ENCODE results near the gene ZMAT1.

The ZMAT1 gene

DNA sequence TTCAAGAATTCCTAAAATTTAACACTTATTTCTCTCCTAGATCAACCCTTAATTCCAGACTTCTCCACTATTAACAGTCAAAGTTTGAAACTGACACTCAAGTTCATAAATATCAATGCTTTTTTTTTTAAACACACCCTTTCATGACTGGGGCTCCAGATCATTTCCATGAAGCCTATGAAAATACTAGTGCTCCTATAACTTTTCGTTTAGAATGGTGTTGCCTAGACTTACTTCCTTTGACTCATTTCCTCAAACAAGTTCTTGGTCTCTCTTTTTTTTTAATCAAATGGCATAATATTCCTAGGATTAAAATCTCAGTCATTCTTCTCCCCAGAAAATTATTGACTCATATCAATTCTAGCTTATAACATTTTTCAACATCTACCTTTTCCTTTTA lies 13.1 kb downstream of the ZMAT1 start:
- H3K4me3 ChIP-seq (ENCODE audit: extremely low read depth, insufficient read depth, low read length, poor library complexity, severe bottlenecking) = no peak overlapping the region
- no peaks in the 10 kb centered on the region for H3K9me3 ChIP-seq (ENCODE audit: control insufficient read depth, low read length)
- H3K27ac ChIP-seq (ENCODE audit: low read depth, low read length, severe bottlenecking) = no peak overlapping the region
- WGBS, 2 experiments (ENCODE audit: insufficient coverage in 2 of 2) = 100% methylated on average over 1 of the region's 1 CpG
- H3K36me3 ChIP-seq (ENCODE audit: control insufficient read depth, insufficient read depth, low read length) = no peaks in the 10 kb centered on the region
- no peaks in the 10 kb centered on the region for H3K4me1 ChIP-seq (ENCODE audit: control insufficient read depth, insufficient read depth, low read length, poor library complexity, severe bottlenecking)

DNA sequence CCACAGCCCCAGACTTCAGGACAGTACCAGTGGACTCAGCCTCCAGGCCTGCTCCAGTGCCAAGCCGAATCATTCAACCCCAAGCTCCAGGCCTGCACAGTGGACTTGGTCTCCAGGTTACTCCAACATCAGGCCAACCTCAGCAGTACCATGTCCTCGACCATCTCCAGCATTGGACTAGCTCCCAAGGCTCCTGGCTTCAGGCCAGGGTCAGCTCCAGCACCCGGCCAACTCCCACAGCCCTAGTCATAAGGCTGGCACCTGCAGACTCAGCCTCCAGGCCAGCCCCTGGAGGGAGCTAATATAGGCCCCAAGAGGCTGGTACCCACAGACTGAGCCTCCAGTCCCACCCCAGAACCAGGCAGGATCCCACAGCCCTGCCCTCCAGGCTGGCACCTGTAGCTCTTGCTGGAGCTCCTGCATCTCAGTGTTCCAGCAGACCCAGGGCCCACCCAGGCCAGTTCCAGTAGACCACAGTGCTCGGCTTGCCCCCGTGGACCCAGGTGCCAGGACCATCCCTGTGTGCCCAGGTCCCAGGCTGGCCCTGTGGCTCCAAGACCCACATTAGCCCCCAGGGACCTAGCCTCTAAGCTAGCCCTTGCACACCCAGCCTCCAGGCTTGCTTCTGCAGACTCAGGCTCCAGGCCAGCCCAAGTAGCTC lies 25.6 kb downstream of the ZMAT1 start:
- no peaks in the 10 kb centered on the region for H3K4me1 ChIP-seq (ENCODE audit: control insufficient read depth, insufficient read depth, low read length, poor library complexity, severe bottlenecking)
- H3K36me3 ChIP-seq (ENCODE audit: control insufficient read depth, insufficient read depth, low read length) = no peaks in the 10 kb centered on the region
- no peaks in the 10 kb centered on the region for H3K9me3 ChIP-seq (ENCODE audit: control insufficient read depth, low read length)
- H3K27ac ChIP-seq (ENCODE audit: low read depth, low read length, severe bottlenecking) = no peak overlapping the region
- WGBS, 2 experiments (ENCODE audit: insufficient coverage in 2 of 2) = 91% methylated on average over 4 of the region's 5 CpGs; no CpG with 5 or more reads in 1 of the 2 experiments
- H3K4me3 ChIP-seq (ENCODE audit: extremely low read depth, insufficient read depth, low read length, poor library complexity, severe bottlenecking) = no peak overlapping the region

- Histone ChIP-seq H3K4me1 (ENCODE audit: control insufficient read depth, insufficient read depth, low read length, poor library complexity, severe bottlenecking) (no peaks in the 10 kb centered on the region), H3K4me3 (ENCODE audit: extremely low read depth, insufficient read depth, low read length, poor library complexity, severe bottlenecking) (no peak overlapping the region), H3K27ac (ENCODE audit: low read depth, low read length, severe bottlenecking) (no peak overlapping the region), H3K9me3 (ENCODE audit: control insufficient read depth, low read length) (no peaks in the 10 kb centered on the region), H3K36me3 (ENCODE audit: control insufficient read depth, insufficient read depth, low read length) (no peaks in the 10 kb centered on the region)
- WGBS, 2 experiments (ENCODE audit: insufficient coverage in 2 of 2) = no CpG with 5 or more reads among the region's 1 CpG
Observed at GRCh38 chrX:101904996-101905395, 26.8 kb downstream of the ZMAT1 start.
